Activated CD8-positive, alpha-beta memory T cell treated with anti-CD3 and anti-CD28 coated beads for 36 hours (primary cell): ENCODE measurements around the gene GMPR2. TPM values are rescaled to one million over a fixed set of nuclear protein-coding genes. Genes with fewer than 3 reads are reported as not detected.

Experiments used
- CTCF ChIA-PET: fragments of 350-600 bp; sonication (Branson Sonifier 250); formaldehyde crosslinking; loops from one replicate; lab custom pipeline; 2021; ENCODE audit warnings: antibody characterized with exemption; lab: Charles Lee
- POLR2A ChIA-PET: fragments of 350-600 bp; sonication (Branson Sonifier 250); formaldehyde crosslinking; loops from one replicate; lab custom pipeline; 2021; ENCODE audit warnings: antibody characterized with exemption; lab: Charles Lee
- total RNA-seq, 2 experiments: library from RNA; stranded (reverse); gene quantifications; one replicate each; pipeline ENCODE4 v1.2.3, GENCODE V29; 2021

The GMPR2 gene
- total RNA-seq, 2 experiments from 2014 or later: 39.9 to 45.7 TPM

GRCh38 chr14:24279301-24280186 lies 46.8 kb downstream of the GMPR2 start:
- CTCF ChIA-PET: interaction anchor here (1.1 to 2.9 kb wide), 8 partner anchors 8 to 54 kb away, joined by 3 to 9 read pairs (median 4); partner anchors contain the start of genes CIDEB, DHRS1, LTB4R and NOP9
- POLR2A ChIA-PET: interaction anchor here (0.6 to 0.9 kb wide), 3 partner anchors 9 to 32 kb away, joined by 3 to 5 read pairs (median 4); partner anchors contain the start of gene RABGGTA

DNA sequence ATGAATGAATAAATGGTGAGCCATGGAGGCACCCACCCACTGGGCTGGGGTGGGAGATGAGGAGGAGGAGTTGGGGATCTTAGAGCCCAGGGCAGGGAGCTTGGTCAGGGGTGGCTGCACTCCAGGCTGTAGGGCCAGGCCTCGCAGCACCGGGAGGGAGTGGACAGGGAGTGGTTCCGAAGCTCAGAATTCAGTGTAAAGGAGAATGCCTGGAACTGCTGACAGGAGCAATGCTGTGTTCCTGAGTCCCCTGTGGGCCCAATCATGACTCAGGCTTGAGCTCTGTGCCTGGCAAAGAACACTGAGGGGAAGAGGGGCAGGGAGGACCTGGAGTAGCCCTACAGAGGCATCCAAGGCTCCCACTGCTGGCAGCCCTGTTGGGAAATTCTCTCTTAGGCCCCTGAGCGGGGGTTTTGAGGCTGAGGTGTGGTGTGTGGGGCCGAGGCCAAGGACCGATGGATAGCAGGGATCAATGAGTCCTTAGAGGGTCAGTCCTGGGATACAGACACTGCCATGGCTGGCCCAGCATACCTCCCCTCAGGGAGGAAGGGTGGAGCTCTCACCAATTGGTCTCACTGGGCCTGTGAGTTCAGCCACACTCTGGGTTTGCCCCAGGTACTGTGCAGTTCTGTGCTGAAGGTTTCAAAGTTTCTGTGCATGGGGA lies 48.2 kb downstream of the GMPR2 start:
- ChIA-PET POLR2A (interaction anchor here (0.6 to 0.9 kb wide), 2 partner anchors 10 to 392 kb away, joined by 4 read pairs; no protein-coding TSS in a partner anchor), CTCF (interaction anchor here (1.1 to 2.9 kb wide), 4 partner anchors 11 to 33 kb away, joined by 3 to 8 read pairs (median 4); partner anchors contain the start of gene CIDEB)

DNA sequence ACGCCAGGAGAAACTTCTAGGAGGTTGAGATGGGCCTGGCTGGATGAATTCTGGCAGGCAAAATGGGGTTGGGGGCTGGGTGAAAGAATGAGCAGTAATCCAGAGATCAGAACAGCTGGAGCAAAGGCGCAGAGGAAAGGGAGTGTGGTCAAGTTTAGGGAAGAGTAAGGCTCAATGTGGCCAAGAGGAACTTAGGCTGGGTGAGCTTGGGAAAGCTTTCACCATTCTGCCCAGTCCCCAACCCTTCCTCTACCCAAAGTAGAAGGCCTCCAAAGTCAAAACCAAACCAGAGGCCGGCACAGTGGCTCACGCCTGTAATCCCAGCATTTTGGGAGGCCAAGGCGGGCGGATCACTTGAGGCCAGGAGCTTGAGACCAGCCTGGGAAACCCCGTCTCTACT lies 48.9 kb downstream of the GMPR2 start:
- CTCF ChIA-PET: interaction anchor here (0.6 to 1.4 kb wide), 3 partner anchors 9 to 112 kb away, joined by 3 read pairs; no protein-coding TSS in a partner anchor
- POLR2A ChIA-PET: no interaction called here

GRCh38 chr14:24282736-24283135 lies 50.0 kb downstream of the GMPR2 start:
- ChIA-PET POLR2A (no interaction called here), CTCF (interaction anchor here (0.9 to 2.5 kb wide), 3 partner anchors 8 to 25 kb away, joined by 3 to 7 read pairs (median 5); partner anchors contain the start of gene CIDEB)

GRCh38 chr14:24283796-24284460 lies 51.2 kb downstream of the GMPR2 start:
- POLR2A ChIA-PET: no interaction called here

GRCh38 chr14:24284501-24285035 lies 51.8 kb downstream of the GMPR2 start:
- CTCF ChIA-PET: interaction anchor here (2.5 kb wide), 1 partner anchor 23 kb away, joined by 7 read pairs; the partner anchor contains the start of gene CIDEB
- POLR2A ChIA-PET: no interaction called here

More at GRCh38 chr14:24283796-24284460, 51.2 kb downstream of the GMPR2 start:
- CTCF ChIA-PET: interaction anchor here (2.5 kb wide), 1 partner anchor 24 kb away, joined by 7 read pairs; the partner anchor contains the start of gene CIDEB

- ChIA-PET POLR2A (no interaction called here), CTCF (interaction anchor here (2.5 kb wide), 1 partner anchor 22 kb away, joined by 7 read pairs; the partner anchor contains the start of gene CIDEB)
Observed at GRCh38 chr14:24285351-24285750, 52.6 kb downstream of the GMPR2 start.

DNA sequence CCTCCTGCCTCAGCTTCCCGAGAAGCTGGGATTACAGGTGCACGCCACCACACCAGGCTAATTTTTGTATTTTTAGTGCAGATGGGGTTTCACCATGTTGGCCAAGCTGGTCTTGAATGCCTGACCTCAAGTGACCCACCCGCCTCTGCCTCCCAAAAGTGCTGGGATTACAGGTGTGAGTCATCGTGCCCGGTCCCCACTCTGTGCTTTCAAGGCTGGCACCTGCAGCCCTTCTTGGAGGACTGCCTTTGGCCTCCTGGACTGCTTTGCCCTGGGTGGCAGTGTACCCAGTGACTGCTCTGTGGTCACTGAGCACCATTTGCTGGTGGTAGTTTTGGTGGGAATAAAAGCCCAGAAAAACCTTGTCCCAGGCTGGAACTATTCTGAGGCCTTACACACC lies 54.3 kb downstream of the GMPR2 start:
- ChIA-PET CTCF (interaction anchor here (1.5 kb wide), 1 partner anchor 11 kb away, joined by 4 read pairs; no protein-coding TSS in a partner anchor), POLR2A (no interaction called here)

Other genes with a start within 250 kb of the GMPR2 start
- gene DHRS4L2, start 244.0 kb upstream of the GMPR2 start, total RNA-seq: 10 to 100 TPM; 19.8 to 21.6 TPM
- 1 to 10 TPM; 1.2 to 1.5 TPM for gene CARMIL3, start 180.9 kb upstream of the GMPR2 start, total RNA-seq
- gene CPNE6, start 161.4 kb upstream of the GMPR2 start, total RNA-seq: not detected
- 100 to 1,000 TPM; 118 to 125 TPM for gene PCK2, start 138.6 kb upstream of the GMPR2 start, total RNA-seq
- 10 to 100 TPM; 60.3 to 69.1 TPM for gene DCAF11, start 118.2 kb upstream of the GMPR2 start, total RNA-seq
- gene NRL, start 118.0 kb upstream of the GMPR2 start, total RNA-seq: 1 to 10 TPM; 1.1 to 1.7 TPM
- under 1 TPM; 0.31 to 0.46 TPM for gene FITM1, start 102.3 kb upstream of the GMPR2 start, total RNA-seq
- gene PSME1, start 96.7 kb upstream of the GMPR2 start, total RNA-seq: 100 to 1,000 TPM; 334 to 335 TPM
- gene EMC9, start 91.3 kb upstream of the GMPR2 start, total RNA-seq: 10 to 100 TPM; 38.5 to 38.9 TPM
- gene PSME2, start 86.3 kb upstream of the GMPR2 start, total RNA-seq: 100 to 1,000 TPM; 381 to 388 TPM
- 10 to 100 TPM; 75.5 to 80.8 TPM for gene RNF31, start 85.4 kb upstream of the GMPR2 start, total RNA-seq
- gene IRF9, start 71.7 kb upstream of the GMPR2 start, total RNA-seq: 10 to 100 TPM; 52.4 to 54.5 TPM
- 10 to 100 TPM; 27.5 to 31.3 TPM for gene REC8, start 60.8 kb upstream of the GMPR2 start, total RNA-seq
- 100 to 1,000 TPM; 166 to 168 TPM for gene IPO4, start 44.1 kb upstream of the GMPR2 start, total RNA-seq
- 10 to 100 TPM; 30.6 to 30.7 TPM for gene TM9SF1, start 37.5 kb upstream of the GMPR2 start, total RNA-seq
- under 1 TPM; 0.27 TPM for gene TSSK4, start 27.2 kb upstream of the GMPR2 start, total RNA-seq
- gene CHMP4A, start 19.4 kb upstream of the GMPR2 start, total RNA-seq: 10 to 100 TPM; 73.7 to 75.8 TPM
- 10 to 100 TPM; 14.9 to 17.4 TPM for gene MDP1, start 16.9 kb upstream of the GMPR2 start, total RNA-seq
- gene NEDD8, start 562 bp upstream of the GMPR2 start, total RNA-seq: 100 to 1,000 TPM; 220 to 231 TPM
- 10 to 100 TPM; 82.1 to 93.1 TPM for gene TINF2, start 9.7 kb downstream of the GMPR2 start, total RNA-seq
- gene TGM1, start 30.2 kb downstream of the GMPR2 start, total RNA-seq: 1 to 10 TPM; 2.6 to 3.2 TPM
- gene RABGGTA, start 38.7 kb downstream of the GMPR2 start, total RNA-seq: 10 to 100 TPM; 33.0 to 37.9 TPM
- 1 to 10 TPM; 7.8 to 9.0 TPM for gene DHRS1, start 66.9 kb downstream of the GMPR2 start, total RNA-seq
- gene NOP9, start 66.9 kb downstream of the GMPR2 start, total RNA-seq: 10 to 100 TPM; 46.1 to 49.3 TPM
- gene CIDEB, start 75.0 kb downstream of the GMPR2 start, total RNA-seq: 10 to 100 TPM; 14.2 to 14.4 TPM
- 10 to 100 TPM in 1 of 2 experiments, 1 to 10 TPM in 1; 9.3 to 10.4 TPM for gene LTB4R2, start 77.2 kb downstream of the GMPR2 start, total RNA-seq
- gene LTB4R, start 78.6 kb downstream of the GMPR2 start, total RNA-seq: 10 to 100 TPM; 12.5 to 13.7 TPM
- gene ADCY4, start 102.1 kb downstream of the GMPR2 start, total RNA-seq: 1 to 10 TPM in 1 of 2 experiments, under 1 TPM in 1; 0.78 to 1.3 TPM
- gene RIPK3, start 107.1 kb downstream of the GMPR2 start, total RNA-seq: 1 to 10 TPM; 8.2 to 9.7 TPM
- gene NFATC4, start 135.3 kb downstream of the GMPR2 start, total RNA-seq: under 1 TPM; 0.78 to 0.93 TPM
- gene NYNRIN, start 166.1 kb downstream of the GMPR2 start, total RNA-seq: under 1 TPM; 0.06 TPM
- gene CBLN3, start 196.7 kb downstream of the GMPR2 start, total RNA-seq: 1 to 10 TPM; 8.1 to 8.9 TPM
- 10 to 100 TPM; 53.4 to 57.9 TPM for gene KHNYN, start 197.0 kb downstream of the GMPR2 start, total RNA-seq
- 10 to 100 TPM; 53.2 to 59.0 TPM for gene SDR39U1, start 209.8 kb downstream of the GMPR2 start, total RNA-seq